ENCODE measurements around the gene DNAH9.

The DNAH9 gene

DNA sequence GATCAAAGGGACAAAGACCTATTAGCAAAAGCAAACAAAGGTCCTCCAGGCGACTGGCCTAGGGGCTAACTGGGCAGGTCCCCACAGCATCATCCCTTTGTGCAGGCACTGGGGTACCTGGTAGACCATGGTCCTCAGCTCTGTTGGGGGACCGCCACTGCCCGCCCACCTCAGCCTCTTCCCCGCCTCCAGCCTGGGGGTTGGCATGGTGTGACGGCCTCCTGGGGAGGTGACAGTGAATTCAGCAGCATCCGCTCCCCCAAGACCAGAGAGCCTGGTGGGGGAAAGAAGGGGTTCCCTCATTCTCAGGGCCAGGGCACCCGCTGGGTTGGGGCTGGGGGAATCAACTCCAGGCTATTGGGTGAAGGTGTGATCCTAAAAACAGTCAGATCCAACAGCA lies 38.7 kb upstream of the DNAH9 start:
- H3K9me3 ChIP-seq (ENCODE audit: control insufficient read depth, low read length): no peaks in the 10 kb centered on the region
- no peak overlapping the region for H3K27ac ChIP-seq (ENCODE audit: low read depth, low read length, severe bottlenecking)
- H3K4me1 ChIP-seq (ENCODE audit: control insufficient read depth, insufficient read depth, low read length, poor library complexity, severe bottlenecking): no peaks in the 10 kb centered on the region
- H3K36me3 ChIP-seq (ENCODE audit: control insufficient read depth, insufficient read depth, low read length): no peaks in the 10 kb centered on the region
- 64 to 68% methylated on average over 3 to 4 of the region's 7 CpGs for WGBS, 2 experiments (ENCODE audit: insufficient coverage in 2 of 2)
- no peak overlapping the region for H3K4me3 ChIP-seq (ENCODE audit: extremely low read depth, insufficient read depth, low read length, poor library complexity, severe bottlenecking)

- H3K4me1 ChIP-seq (ENCODE audit: control insufficient read depth, insufficient read depth, low read length, poor library complexity, severe bottlenecking): no peaks in the 10 kb centered on the region
- no peak overlapping the region for H3K4me3 ChIP-seq (ENCODE audit: extremely low read depth, insufficient read depth, low read length, poor library complexity, severe bottlenecking)
- H3K36me3 ChIP-seq (ENCODE audit: control insufficient read depth, insufficient read depth, low read length): no peaks in the 10 kb centered on the region
- H3K27ac ChIP-seq (ENCODE audit: low read depth, low read length, severe bottlenecking): no peak overlapping the region
- no peaks in the 10 kb centered on the region for H3K9me3 ChIP-seq (ENCODE audit: control insufficient read depth, low read length)
- 94% methylated on average over 1 of the region's 1 CpG; no CpG with 5 or more reads in 1 of the 2 experiments for WGBS, 2 experiments (ENCODE audit: insufficient coverage in 2 of 2)
These were observed 37.0 kb upstream of the DNAH9 start for GRCh38 chr17:11561281-11561680.

DNA sequence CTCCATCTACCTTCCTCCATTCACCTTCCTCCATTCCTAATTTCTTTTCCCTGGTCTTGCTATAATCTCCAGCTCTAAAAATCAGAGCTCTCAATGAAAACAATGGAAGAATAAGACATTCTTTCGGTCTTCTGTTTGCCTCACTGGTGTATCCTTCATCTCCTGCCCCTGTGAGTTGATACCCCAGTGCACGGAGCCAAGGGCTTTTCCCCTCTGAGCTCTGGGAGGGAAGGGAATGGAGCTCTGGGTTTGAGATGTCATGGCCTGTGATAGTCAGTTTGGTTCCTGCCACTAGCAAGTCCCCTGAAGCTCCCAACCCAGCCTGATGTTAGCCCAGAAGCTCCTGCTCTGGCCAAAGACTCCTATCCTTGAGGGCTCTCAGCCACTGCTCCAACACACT lies 36.6 kb upstream of the DNAH9 start:
- Histone ChIP-seq H3K36me3 (ENCODE audit: control insufficient read depth, insufficient read depth, low read length) (no peaks in the 10 kb centered on the region), H3K4me1 (ENCODE audit: control insufficient read depth, insufficient read depth, low read length, poor library complexity, severe bottlenecking) (no peaks in the 10 kb centered on the region), H3K27ac (ENCODE audit: low read depth, low read length, severe bottlenecking) (no peak overlapping the region), H3K9me3 (ENCODE audit: control insufficient read depth, low read length) (no peaks in the 10 kb centered on the region), H3K4me3 (ENCODE audit: extremely low read depth, insufficient read depth, low read length, poor library complexity, severe bottlenecking) (no peak overlapping the region)
- WGBS, 2 experiments (ENCODE audit: insufficient coverage in 2 of 2): 80% methylated on average over 1 of the region's 2 CpGs; no CpG with 5 or more reads in 1 of the 2 experiments

GRCh38 chr17:11564589-11565380 lies 33.5 kb upstream of the DNAH9 start:
- Histone ChIP-seq H3K4me3 (ENCODE audit: extremely low read depth, insufficient read depth, low read length, poor library complexity, severe bottlenecking) (no peak overlapping the region), H3K27ac (ENCODE audit: low read depth, low read length, severe bottlenecking) (no peak overlapping the region), H3K9me3 (ENCODE audit: control insufficient read depth, low read length) (no peaks in the 10 kb centered on the region), H3K4me1 (ENCODE audit: control insufficient read depth, insufficient read depth, low read length, poor library complexity, severe bottlenecking) (no peaks in the 10 kb centered on the region), H3K36me3 (ENCODE audit: control insufficient read depth, insufficient read depth, low read length) (no peaks in the 10 kb centered on the region)
- WGBS, 2 experiments (ENCODE audit: insufficient coverage in 2 of 2): 75 to 100% methylated on average over 1 to 2 of the region's 3 CpGs

DNA sequence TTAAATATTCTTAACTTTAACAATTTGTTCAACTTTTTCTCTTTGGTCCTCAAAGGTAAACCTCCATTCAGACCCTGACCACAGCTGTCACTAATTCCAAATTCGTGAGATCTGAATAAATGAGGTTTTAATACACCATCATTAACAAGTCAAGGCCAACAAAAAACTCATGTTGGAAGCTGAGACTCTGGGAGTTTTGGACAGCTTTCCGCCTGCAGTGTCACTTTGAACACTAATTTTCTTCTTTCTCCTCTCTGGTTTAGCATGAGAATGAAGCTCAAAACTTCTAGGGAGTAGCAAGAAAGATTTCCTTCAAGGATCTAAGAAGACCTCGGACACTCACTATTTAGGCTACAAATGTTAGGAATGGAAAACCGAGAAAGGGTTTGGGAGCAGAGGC lies 32.7 kb upstream of the DNAH9 start:
- Histone ChIP-seq H3K36me3 (ENCODE audit: control insufficient read depth, insufficient read depth, low read length) (no peaks in the 10 kb centered on the region), H3K27ac (ENCODE audit: low read depth, low read length, severe bottlenecking) (no peak overlapping the region), H3K4me1 (ENCODE audit: control insufficient read depth, insufficient read depth, low read length, poor library complexity, severe bottlenecking) (no peaks in the 10 kb centered on the region), H3K4me3 (ENCODE audit: extremely low read depth, insufficient read depth, low read length, poor library complexity, severe bottlenecking) (no peak overlapping the region), H3K9me3 (ENCODE audit: control insufficient read depth, low read length) (no peaks in the 10 kb centered on the region)
- 86 to 100% methylated on average over 1 to 2 of the region's 4 CpGs for WGBS, 2 experiments (ENCODE audit: insufficient coverage in 2 of 2)

DNA sequence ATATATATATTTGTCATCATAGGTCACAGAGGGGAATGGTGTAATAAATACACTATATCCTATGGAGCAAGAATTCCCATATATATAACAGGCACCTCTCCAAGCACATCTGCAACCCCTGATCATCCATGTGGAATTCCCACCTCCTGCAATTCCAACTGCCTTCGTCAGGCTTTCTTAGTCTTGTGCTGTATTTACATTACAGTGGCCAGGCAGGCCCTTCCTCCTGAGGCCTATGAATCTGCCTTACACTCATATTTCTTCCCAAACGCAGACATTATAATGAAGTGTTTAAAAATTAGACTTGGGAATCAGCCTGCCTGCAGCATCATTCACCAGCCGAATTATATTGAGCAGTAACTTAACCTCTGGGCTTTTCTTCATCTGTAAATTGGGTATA lies 19.3 kb upstream of the DNAH9 start:
- Histone ChIP-seq H3K36me3 (ENCODE audit: control insufficient read depth, insufficient read depth, low read length) (no peaks in the 10 kb centered on the region), H3K4me3 (ENCODE audit: extremely low read depth, insufficient read depth, low read length, poor library complexity, severe bottlenecking) (no peak overlapping the region), H3K4me1 (ENCODE audit: control insufficient read depth, insufficient read depth, low read length, poor library complexity, severe bottlenecking) (no peaks in the 10 kb centered on the region), H3K27ac (ENCODE audit: low read depth, low read length, severe bottlenecking) (no peak overlapping the region), H3K9me3 (ENCODE audit: control insufficient read depth, low read length) (peaks cover 3% of the 10 kb centered on the region)
- 83 to 88% methylated on average over 1 of the region's 3 CpGs for WGBS, 2 experiments (ENCODE audit: insufficient coverage in 2 of 2)

GRCh38 chr17:11580677-11581076 lies 17.6 kb upstream of the DNAH9 start:
- H3K9me3 ChIP-seq (ENCODE audit: control insufficient read depth, low read length): peaks cover 3% of the 10 kb centered on the region
- H3K4me3 ChIP-seq (ENCODE audit: extremely low read depth, insufficient read depth, low read length, poor library complexity, severe bottlenecking): no peak overlapping the region
- WGBS, 2 experiments (ENCODE audit: insufficient coverage in 2 of 2): 72 to 73% methylated on average over 2 of the region's 3 CpGs
- no peaks in the 10 kb centered on the region for H3K36me3 ChIP-seq (ENCODE audit: control insufficient read depth, insufficient read depth, low read length)
- H3K4me1 ChIP-seq (ENCODE audit: control insufficient read depth, insufficient read depth, low read length, poor library complexity, severe bottlenecking): no peaks in the 10 kb centered on the region
- no peak overlapping the region for H3K27ac ChIP-seq (ENCODE audit: low read depth, low read length, severe bottlenecking)

GRCh38 chr17:11582217-11582616 lies 16.1 kb upstream of the DNAH9 start:
- Histone ChIP-seq H3K36me3 (ENCODE audit: control insufficient read depth, insufficient read depth, low read length) (no peaks in the 10 kb centered on the region), H3K27ac (ENCODE audit: low read depth, low read length, severe bottlenecking) (no peak overlapping the region), H3K4me3 (ENCODE audit: extremely low read depth, insufficient read depth, low read length, poor library complexity, severe bottlenecking) (no peak overlapping the region), H3K4me1 (ENCODE audit: control insufficient read depth, insufficient read depth, low read length, poor library complexity, severe bottlenecking) (no peaks in the 10 kb centered on the region), H3K9me3 (ENCODE audit: control insufficient read depth, low read length) (peaks cover 3% of the 10 kb centered on the region)
- 92 to 93% methylated on average over 3 to 5 of the region's 5 CpGs for WGBS, 2 experiments (ENCODE audit: insufficient coverage in 2 of 2)

GRCh38 chr17:11583306-11583992 lies 14.8 kb upstream of the DNAH9 start:
- Histone ChIP-seq H3K27ac (ENCODE audit: low read depth, low read length, severe bottlenecking) (no peak overlapping the region), H3K4me1 (ENCODE audit: control insufficient read depth, insufficient read depth, low read length, poor library complexity, severe bottlenecking) (no peaks in the 10 kb centered on the region), H3K4me3 (ENCODE audit: extremely low read depth, insufficient read depth, low read length, poor library complexity, severe bottlenecking) (no peak overlapping the region), H3K9me3 (ENCODE audit: control insufficient read depth, low read length) (peaks cover 3% of the 10 kb centered on the region), H3K36me3 (ENCODE audit: control insufficient read depth, insufficient read depth, low read length) (no peaks in the 10 kb centered on the region)
- 77 to 81% methylated on average over 4 to 9 of the region's 9 CpGs for WGBS, 2 experiments (ENCODE audit: insufficient coverage in 2 of 2)

- H3K9me3 ChIP-seq (ENCODE audit: control insufficient read depth, low read length): no peaks in the 10 kb centered on the region
- H3K27ac ChIP-seq (ENCODE audit: low read depth, low read length, severe bottlenecking): no peak overlapping the region
- no peaks in the 10 kb centered on the region for H3K36me3 ChIP-seq (ENCODE audit: control insufficient read depth, insufficient read depth, low read length)
- WGBS, 2 experiments (ENCODE audit: insufficient coverage in 2 of 2): 90 to 100% methylated on average over 1 to 2 of the region's 3 CpGs
- no peak overlapping the region for H3K4me3 ChIP-seq (ENCODE audit: extremely low read depth, insufficient read depth, low read length, poor library complexity, severe bottlenecking)
- no peaks in the 10 kb centered on the region for H3K4me1 ChIP-seq (ENCODE audit: control insufficient read depth, insufficient read depth, low read length, poor library complexity, severe bottlenecking)
These were observed 8.6 kb upstream of the DNAH9 start for GRCh38 chr17:11589716-11590115.

DNA sequence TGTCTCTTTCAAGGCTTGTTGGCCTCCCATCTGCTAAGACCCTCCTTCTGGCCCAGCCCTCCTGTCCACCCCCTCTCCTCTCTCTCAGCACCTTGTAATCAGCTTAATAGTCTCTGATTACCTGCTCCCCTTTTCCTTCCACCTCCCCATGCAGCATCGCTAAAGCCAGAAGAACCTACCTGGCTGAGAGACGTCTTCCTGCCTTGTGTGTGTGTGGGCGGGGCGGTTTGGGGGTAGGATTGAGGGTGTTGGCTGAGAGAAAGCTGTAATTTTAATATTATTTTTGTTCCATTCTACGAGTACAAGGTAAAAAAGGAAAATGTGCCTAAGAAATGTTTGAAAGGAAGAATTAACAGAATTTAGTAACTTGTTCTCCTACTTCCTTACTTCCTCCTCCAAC lies 3.4 kb downstream of the DNAH9 start:
- WGBS, 2 experiments (ENCODE audit: insufficient coverage in 2 of 2): no CpG with 5 or more reads among the region's 5 CpGs
- Histone ChIP-seq H3K4me1 (ENCODE audit: control insufficient read depth, insufficient read depth, low read length, poor library complexity, severe bottlenecking) (no peaks in the 10 kb centered on the region), H3K9me3 (ENCODE audit: control insufficient read depth, low read length) (no peaks in the 10 kb centered on the region), H3K4me3 (ENCODE audit: extremely low read depth, insufficient read depth, low read length, poor library complexity, severe bottlenecking) (no peak overlapping the region), H3K36me3 (ENCODE audit: control insufficient read depth, insufficient read depth, low read length) (no peaks in the 10 kb centered on the region), H3K27ac (ENCODE audit: low read depth, low read length, severe bottlenecking) (no peak overlapping the region)

Measured in mesodermal cell (in vitro differentiated cells).